HepG2 (cell line): ENCODE measurements around the gene PFKFB4. TPM values are rescaled to one million over a fixed set of nuclear protein-coding genes. Genes with fewer than 3 reads are reported as not detected.

Source experiments
- BRD4 ChIP-seq: sonication (generic); formaldehyde crosslinking; IDR thresholded peaks from 2 replicates; pipeline ENCODE4 v1.4.0; 2020; ENCODE audit warnings: missing genetic modification reagents
- HOXA5 ChIP-seq: sonication (generic); formaldehyde crosslinking; IDR thresholded peaks from 2 replicates; pipeline ENCODE4 v1.4.0; 2020; ENCODE audit warnings: missing genetic modification reagents
- KDM5B ChIP-seq: sonication (generic); formaldehyde crosslinking; IDR thresholded peaks from 2 replicates; pipeline ENCODE4 v1.4.0; 2020; ENCODE audit warnings: missing genetic modification reagents, mild to moderate bottlenecking, borderline replicate concordance
- NFE2L2 ChIP-seq: fragments of 150-350 bp; IDR thresholded peaks from 2 replicates; pipeline ENCODE4 v1.6.1; 2014; ENCODE audit warnings: low read length
- PHF5A ChIP-seq: IDR thresholded peaks from one replicate; pipeline ENCODE4 v1.6.1; 2018; ENCODE audit warnings: low read depth, missing genetic modification reagents; ENCODE audit not compliant: unreplicated experiment
- POLR2AphosphoS5 ChIP-seq: IDR thresholded peaks from 2 replicates; pipeline ENCODE4 v1.6.1; 2012; ENCODE audit warnings: low read depth, low read length
- STAG1 ChIP-seq: sonication (generic); formaldehyde crosslinking; IDR thresholded peaks from 2 replicates; pipeline ENCODE4 v1.4.0; 2020; ENCODE audit warnings: missing genetic modification reagents
- TBX2 ChIP-seq: sonication (generic); formaldehyde crosslinking; IDR thresholded peaks from 2 replicates; pipeline ENCODE4 v1.5.0; 2020; ENCODE audit warnings: missing genetic modification reagents, mild to moderate bottlenecking, borderline replicate concordance
- ZFP36L1 ChIP-seq: sonication (generic); formaldehyde crosslinking; IDR thresholded peaks from 2 replicates; pipeline ENCODE4 v1.8.0; 2022; ENCODE audit warnings: mild to moderate bottlenecking, missing genetic modification reagents, moderate library complexity
- ZNF143 ChIP-seq: sonication (generic); formaldehyde crosslinking; IDR thresholded peaks from 2 replicates; pipeline ENCODE4 v1.4.0; 2020; ENCODE audit warnings: missing genetic modification reagents
- ZNF367 ChIP-seq: sonication (generic); formaldehyde crosslinking; IDR thresholded peaks from 2 replicates; pipeline ENCODE4 v1.4.0; 2020; ENCODE audit warnings: missing genetic modification reagents, borderline replicate concordance
- ZSCAN25 ChIP-seq: sonication (generic); formaldehyde crosslinking; IDR thresholded peaks from 2 replicates; pipeline ENCODE4 v1.8.0; 2022; ENCODE audit warnings: mild to moderate bottlenecking, missing genetic modification reagents
- polyA plus RNA-seq, 8 experiments: library from polyadenylated mRNA; depleted of rRNA in 3 of 8; stranded (reverse) in 7 of 8; unstranded in 1 of 8; fragments of >200 nt; fragmentation: Illumina TruSeq in 4 of 8; extraction: Trizol in 4 of 8; gene quantifications; 2 replicates each; pipeline versions ENCODE4 v1.2.1 to v1.2.3, GENCODE V29; 2011 to 2016; ENCODE audit warnings: low read depth in 4 of 8, missing spikeins in 1 of 8, mixed read lengths in 1 of 8; ENCODE audit not compliant: insufficient read depth in 1 of 8
- total RNA-seq, 5 experiments: library from RNA; depleted of rRNA; stranded (reverse); fragments of >200 nt; fragmentation: Illumina TruSeq; extraction: Trizol; gene quantifications; 2 replicates each; pipeline ENCODE4 v1.2.3, GENCODE V29; 2016; ENCODE audit warnings: low read depth in 1 of 5
- TF ChIP-seq, protein P1 (sequence below): sonication (generic); formaldehyde crosslinking; IDR thresholded peaks from 2 replicates; pipeline ENCODE4 v1.5.0; 2020; ENCODE audit warnings: mild to moderate bottlenecking, missing genetic modification reagents, borderline replicate concordance
- TF ChIP-seq, protein P2 (sequence below): sonication (generic); formaldehyde crosslinking; IDR thresholded peaks from 2 replicates; pipeline ENCODE4 v1.9.0; 2021; ENCODE audit warnings: missing genetic modification reagents, borderline replicate concordance
- TF ChIP-seq, protein P3 (sequence below): sonication (generic); formaldehyde crosslinking; IDR thresholded peaks from 2 replicates; pipeline ENCODE4 v1.5.1; 2020; ENCODE audit warnings: mild to moderate bottlenecking, missing genetic modification reagents, moderate library complexity
- TF ChIP-seq, protein P4 (sequence below): sonication (generic); formaldehyde crosslinking; IDR thresholded peaks from 2 replicates; pipeline ENCODE4 v1.5.0; 2020; ENCODE audit warnings: missing genetic modification reagents, mild to moderate bottlenecking, borderline replicate concordance
- TF ChIP-seq, protein P5 (sequence below): sonication (generic); formaldehyde crosslinking; IDR thresholded peaks from 2 replicates; pipeline ENCODE4; 2020; ENCODE audit warnings: missing genetic modification reagents, mild to moderate bottlenecking, borderline replicate concordance
- TF ChIP-seq, protein P6 (sequence below): sonication (generic); formaldehyde crosslinking; IDR thresholded peaks from 2 replicates; pipeline ENCODE4 v1.4.0; 2020; ENCODE audit warnings: missing genetic modification reagents, low read depth, mild to moderate bottlenecking, borderline replicate concordance

Gene PFKFB4
- total and polyA plus RNA-seq, 2 of the 13 experiments (the other 11 are each of a cell fraction or from before 2014, with no cell fraction given): 7.1 to 103 TPM

DNA sequence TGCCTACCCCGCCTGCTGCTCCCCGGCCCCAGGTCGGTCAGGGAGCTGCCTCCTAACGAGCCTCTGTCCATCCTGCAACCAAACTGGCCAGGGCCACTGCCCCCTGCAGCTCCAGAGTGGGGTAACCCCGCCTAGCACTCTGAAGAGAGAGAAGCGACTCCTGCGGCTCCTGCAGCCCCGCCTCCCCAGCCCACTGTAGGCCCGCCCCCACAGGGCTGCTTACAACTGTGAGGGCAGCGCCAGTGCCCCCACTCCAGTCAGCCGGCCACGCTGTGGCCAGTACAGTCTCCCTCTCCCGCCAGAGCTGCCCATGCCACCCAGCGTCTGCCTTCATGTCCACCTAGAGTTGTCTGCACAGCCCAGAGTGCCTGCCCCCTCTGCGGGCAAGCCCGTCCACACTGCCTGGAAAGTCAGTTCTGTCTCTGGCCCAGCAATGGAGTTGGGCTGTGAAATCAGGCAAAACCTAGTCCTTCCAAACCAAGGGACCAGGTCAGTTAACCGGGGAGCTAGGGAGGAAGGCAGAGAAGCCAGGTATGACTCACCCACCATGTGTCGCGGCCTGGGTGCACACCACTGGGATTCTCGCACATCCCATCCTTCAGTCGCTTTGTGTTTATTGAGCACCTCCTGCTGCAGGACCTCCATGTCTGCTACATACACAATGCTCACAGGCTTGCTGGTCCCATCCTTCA lies 4.6 kb upstream of the PFKFB4 start (continued):
- no peak for TF ChIP-seq PHF5A (CRISPR knock-in tag)
- TF ChIP-seq HOXA5 (CRISPR knock-in tag): no peak
- no peak for TF ChIP-seq ZNF143
- TF ChIP-seq, protein P1, sequence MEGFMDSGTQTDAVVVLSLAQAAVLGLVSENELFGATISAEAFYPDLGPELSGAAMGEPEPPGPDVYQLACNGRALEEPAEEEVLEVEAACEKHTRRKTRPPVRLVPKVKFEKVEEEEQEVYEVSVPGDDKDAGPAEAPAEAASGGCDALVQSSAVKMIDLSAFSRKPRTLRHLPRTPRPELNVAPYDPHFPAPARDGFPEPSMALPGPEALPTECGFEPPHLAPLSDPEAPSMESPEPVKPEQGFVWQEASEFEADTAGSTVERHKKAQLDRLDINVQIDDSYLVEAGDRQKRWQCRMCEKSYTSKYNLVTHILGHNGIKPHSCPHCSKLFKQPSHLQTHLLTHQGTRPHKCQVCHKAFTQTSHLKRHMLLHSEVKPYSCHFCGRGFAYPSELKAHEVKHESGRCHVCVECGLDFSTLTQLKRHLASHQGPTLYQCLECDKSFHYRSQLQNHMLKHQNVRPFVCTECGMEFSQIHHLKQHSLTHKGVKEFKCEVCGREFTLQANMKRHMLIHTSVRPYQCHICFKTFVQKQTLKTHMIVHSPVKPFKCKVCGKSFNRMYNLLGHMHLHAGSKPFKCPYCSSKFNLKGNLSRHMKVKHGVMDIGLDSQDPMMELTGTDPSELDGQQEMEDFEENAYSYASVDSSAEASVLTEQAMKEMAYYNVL (CRISPR knock-in tag): no peak
- TF ChIP-seq ZNF367: no peak
- TF ChIP-seq, protein P2, sequence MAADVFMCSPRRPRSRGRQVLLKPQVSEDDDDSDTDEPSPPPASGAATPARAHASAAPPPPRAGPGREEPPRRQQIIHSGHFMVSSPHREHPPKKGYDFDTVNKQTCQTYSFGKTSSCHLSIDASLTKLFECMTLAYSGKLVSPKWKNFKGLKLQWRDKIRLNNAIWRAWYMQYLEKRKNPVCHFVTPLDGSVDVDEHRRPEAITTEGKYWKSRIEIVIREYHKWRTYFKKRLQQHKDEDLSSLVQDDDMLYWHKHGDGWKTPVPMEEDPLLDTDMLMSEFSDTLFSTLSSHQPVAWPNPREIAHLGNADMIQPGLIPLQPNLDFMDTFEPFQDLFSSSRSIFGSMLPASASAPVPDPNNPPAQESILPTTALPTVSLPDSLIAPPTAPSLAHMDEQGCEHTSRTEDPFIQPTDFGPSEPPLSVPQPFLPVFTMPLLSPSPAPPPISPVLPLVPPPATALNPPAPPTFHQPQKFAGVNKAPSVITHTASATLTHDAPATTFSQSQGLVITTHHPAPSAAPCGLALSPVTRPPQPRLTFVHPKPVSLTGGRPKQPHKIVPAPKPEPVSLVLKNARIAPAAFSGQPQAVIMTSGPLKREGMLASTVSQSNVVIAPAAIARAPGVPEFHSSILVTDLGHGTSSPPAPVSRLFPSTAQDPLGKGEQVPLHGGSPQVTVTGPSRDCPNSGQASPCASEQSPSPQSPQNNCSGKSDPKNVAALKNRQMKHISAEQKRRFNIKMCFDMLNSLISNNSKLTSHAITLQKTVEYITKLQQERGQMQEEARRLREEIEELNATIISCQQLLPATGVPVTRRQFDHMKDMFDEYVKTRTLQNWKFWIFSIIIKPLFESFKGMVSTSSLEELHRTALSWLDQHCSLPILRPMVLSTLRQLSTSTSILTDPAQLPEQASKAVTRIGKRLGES (CRISPR knock-in tag): no peak
- TF ChIP-seq TBX2 (CRISPR knock-in tag): no peak
- peak; percentile 21; the same call in 1 of the 2 replicates for TF ChIP-seq STAG1 (CRISPR knock-in tag)
- TF ChIP-seq BRD4 (CRISPR knock-in tag): no peak
- TF ChIP-seq, protein P3, sequence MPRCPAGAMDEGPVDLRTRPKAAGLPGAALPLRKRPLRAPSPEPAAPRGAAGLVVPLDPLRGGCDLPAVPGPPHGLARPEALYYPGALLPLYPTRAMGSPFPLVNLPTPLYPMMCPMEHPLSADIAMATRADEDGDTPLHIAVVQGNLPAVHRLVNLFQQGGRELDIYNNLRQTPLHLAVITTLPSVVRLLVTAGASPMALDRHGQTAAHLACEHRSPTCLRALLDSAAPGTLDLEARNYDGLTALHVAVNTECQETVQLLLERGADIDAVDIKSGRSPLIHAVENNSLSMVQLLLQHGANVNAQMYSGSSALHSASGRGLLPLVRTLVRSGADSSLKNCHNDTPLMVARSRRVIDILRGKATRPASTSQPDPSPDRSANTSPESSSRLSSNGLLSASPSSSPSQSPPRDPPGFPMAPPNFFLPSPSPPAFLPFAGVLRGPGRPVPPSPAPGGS (CRISPR knock-in tag): 0 out of 2 replicates have a peak, but pooled peaks have one; percentile 72
- TF ChIP-seq ZSCAN25: no peak
- TF ChIP-seq, protein P4, sequence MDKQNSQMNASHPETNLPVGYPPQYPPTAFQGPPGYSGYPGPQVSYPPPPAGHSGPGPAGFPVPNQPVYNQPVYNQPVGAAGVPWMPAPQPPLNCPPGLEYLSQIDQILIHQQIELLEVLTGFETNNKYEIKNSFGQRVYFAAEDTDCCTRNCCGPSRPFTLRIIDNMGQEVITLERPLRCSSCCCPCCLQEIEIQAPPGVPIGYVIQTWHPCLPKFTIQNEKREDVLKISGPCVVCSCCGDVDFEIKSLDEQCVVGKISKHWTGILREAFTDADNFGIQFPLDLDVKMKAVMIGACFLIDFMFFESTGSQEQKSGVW (CRISPR knock-in tag): no peak
- peak; percentile 56; the same call in 1 of the 2 replicates for TF ChIP-seq POLR2AphosphoS5
- TF ChIP-seq ZFP36L1 (CRISPR knock-in tag): no peak
- no peak for TF ChIP-seq NFE2L2
- peak; percentile 67 for TF ChIP-seq KDM5B (CRISPR knock-in tag)
- TF ChIP-seq, protein P5, sequence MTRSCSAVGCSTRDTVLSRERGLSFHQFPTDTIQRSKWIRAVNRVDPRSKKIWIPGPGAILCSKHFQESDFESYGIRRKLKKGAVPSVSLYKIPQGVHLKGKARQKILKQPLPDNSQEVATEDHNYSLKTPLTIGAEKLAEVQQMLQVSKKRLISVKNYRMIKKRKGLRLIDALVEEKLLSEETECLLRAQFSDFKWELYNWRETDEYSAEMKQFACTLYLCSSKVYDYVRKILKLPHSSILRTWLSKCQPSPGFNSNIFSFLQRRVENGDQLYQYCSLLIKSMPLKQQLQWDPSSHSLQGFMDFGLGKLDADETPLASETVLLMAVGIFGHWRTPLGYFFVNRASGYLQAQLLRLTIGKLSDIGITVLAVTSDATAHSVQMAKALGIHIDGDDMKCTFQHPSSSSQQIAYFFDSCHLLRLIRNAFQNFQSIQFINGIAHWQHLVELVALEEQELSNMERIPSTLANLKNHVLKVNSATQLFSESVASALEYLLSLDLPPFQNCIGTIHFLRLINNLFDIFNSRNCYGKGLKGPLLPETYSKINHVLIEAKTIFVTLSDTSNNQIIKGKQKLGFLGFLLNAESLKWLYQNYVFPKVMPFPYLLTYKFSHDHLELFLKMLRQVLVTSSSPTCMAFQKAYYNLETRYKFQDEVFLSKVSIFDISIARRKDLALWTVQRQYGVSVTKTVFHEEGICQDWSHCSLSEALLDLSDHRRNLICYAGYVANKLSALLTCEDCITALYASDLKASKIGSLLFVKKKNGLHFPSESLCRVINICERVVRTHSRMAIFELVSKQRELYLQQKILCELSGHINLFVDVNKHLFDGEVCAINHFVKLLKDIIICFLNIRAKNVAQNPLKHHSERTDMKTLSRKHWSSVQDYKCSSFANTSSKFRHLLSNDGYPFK: peak; percentile 52; the same call in 1 of the 2 replicates
- TF ChIP-seq, protein P6, sequence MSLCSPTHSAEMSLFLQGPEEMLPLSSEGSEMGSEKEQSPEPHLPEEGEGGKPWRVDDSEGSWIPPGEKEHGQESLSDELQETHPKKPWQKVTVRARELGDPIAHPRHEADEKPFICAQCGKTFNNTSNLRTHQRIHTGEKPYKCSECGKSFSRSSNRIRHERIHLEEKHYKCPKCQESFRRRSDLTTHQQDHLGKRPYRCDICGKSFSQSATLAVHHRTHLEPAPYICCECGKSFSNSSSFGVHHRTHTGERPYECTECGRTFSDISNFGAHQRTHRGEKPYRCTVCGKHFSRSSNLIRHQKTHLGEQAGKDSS: 0 out of 2 replicates have a peak, but pooled peaks have one; percentile 4
